Activated CD8-positive, alpha-beta memory T cell treated with anti-CD3 and anti-CD28 coated beads, Interleukin-2, amount 50 U/mL, for 4 hours (primary cell): ENCODE data around the gene POU6F2.

Source experiments
- DNase-seq: peaks from one replicate; pipeline ENCODE4 v3.0.0-alpha.2; 2020

POU6F2 gene

DNA sequence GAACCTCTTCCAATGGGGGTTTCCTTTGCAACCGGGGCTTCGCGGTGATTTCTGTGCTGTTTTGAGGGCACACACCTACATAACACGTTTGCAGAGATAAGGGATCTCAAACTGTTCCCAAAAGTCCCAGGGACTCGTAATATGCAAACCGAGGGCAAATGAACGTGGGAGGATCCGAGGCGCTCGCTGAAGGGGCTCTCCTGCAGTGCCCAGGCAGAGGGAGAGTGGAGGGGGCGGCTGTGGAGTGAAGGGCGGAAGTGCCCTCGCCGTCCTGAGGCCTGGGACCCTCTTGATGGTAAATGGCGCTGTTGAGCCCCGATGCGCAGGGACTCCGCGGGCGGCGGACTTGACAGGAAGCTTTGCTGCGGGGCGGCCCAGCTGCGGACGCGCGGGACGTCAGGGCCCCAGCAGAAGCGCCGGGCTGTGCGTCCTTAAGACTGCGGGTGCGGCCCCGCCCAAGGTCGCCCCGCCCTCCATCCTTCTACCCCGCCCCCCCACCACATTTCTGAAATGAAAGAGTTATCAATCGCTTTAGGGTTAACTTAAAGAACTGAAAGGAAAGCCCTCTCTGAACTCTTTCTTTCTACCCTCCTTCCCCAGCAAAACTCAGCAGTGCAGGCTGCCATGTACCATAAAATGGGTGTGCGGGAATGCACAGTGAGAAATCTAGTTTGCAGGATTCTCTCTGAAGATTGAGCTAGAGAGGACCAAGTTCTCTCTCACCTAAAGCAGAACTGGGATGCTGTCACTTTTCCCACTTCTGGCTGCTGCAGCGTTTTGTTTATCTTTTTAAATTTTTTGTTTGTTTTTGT, 436.7 kb downstream of the POU6F2 start:
- DNase-seq, result peak; percentile 26

DNA sequence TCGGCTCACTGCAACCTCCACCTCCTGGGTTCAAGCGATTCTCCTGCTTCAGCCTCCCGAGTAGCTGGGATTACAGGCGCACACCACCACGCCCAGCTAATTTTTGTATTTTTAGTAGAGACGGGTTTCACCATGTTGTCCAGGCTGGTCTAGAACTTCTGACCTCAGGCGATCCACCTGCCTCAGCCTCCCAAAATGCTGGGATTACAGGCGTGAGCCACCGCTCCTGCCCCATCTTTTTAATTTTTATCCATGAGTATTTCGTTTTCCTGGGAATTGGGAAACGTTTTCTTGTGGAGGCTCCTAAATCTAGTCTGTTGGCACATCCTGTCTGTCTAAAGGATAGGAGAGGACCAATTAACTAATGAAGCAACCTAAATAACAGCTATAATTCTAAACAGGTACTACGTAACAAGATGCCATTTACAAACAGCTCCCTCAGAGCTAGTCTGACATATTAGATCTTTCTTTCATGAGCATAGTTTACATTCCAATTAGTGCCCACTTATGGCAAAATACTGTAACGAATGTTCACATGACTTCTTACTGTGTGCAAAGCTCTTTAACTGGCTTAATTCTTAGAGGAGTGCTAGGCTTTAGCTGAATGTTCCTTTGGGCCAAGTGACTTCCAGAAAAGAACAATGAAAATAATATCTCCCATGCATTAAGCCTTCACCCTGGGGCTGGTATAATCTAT, 437.5 kb downstream of the POU6F2 start:
- DNase-seq, result no peak

GRCh38 chr7:39416866-39417265, 439.2 kb downstream of the POU6F2 start:
- no peak for DNase-seq

DNA sequence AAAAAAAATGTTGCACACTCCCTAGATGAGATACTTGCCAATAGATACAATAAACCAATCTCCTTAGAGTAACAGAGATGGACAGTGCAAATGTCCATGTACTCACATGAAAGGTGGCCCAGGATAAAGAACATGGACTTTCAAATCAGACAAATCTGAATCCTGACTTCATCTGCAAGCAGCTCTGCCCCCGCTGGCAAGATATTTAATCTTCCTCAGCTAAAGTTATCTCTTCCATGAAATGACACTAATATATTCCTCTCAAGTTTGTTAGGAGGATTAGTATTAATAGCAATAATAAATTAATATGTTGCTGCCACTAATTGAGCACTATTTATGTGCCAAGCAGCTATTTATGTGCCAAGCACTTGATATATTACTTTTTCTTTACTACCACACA, 439.9 kb downstream of the POU6F2 start:
- no peak for DNase-seq

GRCh38 chr7:39421251-39421650, 443.5 kb downstream of the POU6F2 start:
- no peak for DNase-seq

GRCh38 chr7:39421661-39422060, 444.0 kb downstream of the POU6F2 start:
- DNase-seq, result no peak

GRCh38 chr7:39428221-39428620, 450.5 kb downstream of the POU6F2 start:
- DNase-seq, result no peak

GRCh38 chr7:39429421-39429820, 451.7 kb downstream of the POU6F2 start:
- DNase-seq, result no peak

DNA sequence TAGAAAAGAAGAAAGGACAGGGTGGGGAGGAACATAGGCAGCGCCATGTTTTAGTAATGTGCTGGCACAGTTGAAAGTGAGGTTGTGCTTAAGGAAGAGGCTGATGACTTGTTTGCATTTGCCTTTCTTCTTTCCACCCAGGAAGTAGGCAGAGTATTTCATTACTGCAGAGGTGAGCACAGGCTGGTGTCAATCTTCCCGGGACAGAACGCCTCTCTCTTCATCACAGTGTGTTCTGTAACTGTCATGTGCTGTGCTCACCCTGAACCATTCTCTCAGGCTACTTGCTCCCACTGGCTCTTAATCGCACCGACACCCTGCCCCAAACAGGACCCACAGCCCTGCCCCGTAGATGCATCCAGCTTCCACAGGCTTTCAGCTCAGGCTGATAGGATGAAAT, 452.7 kb downstream of the POU6F2 start:
- DNase-seq, result no peak

DNA sequence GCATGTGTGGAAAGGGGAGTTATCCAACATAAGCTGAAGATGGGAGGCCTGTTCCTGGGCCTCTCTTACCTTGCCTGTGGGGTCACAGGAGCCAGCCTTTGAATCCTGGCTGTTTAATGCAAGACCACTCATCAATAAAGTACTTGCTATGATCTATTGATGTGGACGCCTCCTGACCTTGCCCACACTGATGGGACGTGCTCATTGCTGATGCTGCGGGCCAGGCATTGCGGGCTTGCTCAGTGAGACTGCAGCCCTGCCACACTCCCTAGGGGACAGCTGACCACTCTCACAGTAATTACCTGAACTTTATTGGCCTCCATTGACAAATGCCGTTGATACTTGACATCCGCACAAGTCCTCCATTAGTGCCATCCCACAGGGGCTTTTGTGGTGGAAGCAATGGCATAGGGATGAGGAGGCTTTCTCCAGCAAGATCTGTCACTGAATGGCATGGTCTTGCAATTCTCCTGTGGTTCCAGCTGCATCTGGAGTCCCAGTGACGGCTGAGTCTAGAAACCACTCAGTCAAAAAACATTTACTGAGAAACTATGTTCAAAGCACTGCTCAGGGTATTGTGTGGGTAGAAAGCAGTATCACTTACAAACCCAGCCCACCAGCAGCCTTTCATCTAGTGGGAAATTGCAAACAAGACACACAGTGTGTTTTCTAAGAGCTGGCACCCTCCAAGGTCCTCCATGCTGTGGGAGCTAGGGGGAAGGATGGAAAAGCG, 453.4 kb downstream of the POU6F2 start:
- DNase-seq, result no peak

DNA sequence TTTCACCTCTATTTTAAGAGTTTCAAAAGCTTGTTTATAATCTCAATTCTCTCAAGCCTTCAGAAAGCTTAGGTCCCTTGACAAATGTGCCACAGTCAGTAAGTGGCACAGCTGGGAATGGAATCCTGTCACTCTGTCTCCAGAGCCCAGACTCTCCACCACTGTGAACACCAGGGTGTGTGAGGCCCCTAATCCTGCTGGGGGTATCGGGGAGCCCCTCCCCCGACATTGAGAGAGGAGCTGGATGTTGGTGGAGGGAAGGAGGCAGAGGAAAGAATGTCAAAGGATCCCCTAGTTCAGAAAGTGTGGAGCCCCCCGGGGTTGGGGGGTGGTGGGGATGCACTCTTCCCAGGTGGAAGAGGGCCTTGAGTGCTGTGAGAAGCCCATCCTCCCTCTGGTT, 454.7 kb downstream of the POU6F2 start:
- no peak for DNase-seq

GRCh38 chr7:39432807-39433416, 455.2 kb downstream of the POU6F2 start:
- no peak for DNase-seq

DNA sequence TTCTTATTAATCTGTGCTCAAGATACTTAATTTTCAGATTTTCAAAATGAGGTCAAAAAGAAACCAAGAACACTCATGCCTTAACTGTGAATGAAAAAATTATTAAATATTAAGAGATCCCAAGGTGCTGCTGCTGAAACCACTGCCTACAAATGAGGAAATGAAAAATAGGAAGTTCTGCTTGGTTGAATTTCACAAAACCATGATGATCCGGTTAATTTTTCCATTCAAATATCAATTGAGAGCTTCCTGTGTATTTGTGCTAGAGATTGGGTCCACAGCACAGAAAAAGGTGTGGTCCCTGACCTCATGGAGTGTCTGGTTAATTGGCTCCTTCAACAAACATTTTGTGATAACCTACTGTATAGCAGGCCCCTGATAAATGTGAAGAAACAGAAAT, 455.8 kb downstream of the POU6F2 start:
- DNase-seq, result no peak

GRCh38 chr7:39434012-39434411, 456.3 kb downstream of the POU6F2 start:
- DNase-seq, result no peak

GRCh38 chr7:39446546-39446945, 468.8 kb downstream of the POU6F2 start:
- no peak for DNase-seq

- no peak for DNase-seq
Observed at GRCh38 chr7:39451901-39452300, 474.2 kb downstream of the POU6F2 start.

GRCh38 chr7:39453743-39454355, 476.1 kb downstream of the POU6F2 start:
- peak; percentile 34 for DNase-seq

GRCh38 chr7:39458061-39458745, 480.5 kb downstream of the POU6F2 start:
- no peak for DNase-seq

GRCh38 chr7:39459636-39460035, 481.9 kb downstream of the POU6F2 start:
- no peak for DNase-seq

GRCh38 chr7:39460486-39460885, 482.8 kb downstream of the POU6F2 start:
- DNase-seq, result no peak

GRCh38 chr7:39461263-39461820, 483.6 kb downstream of the POU6F2 start:
- no peak for DNase-seq

DNA sequence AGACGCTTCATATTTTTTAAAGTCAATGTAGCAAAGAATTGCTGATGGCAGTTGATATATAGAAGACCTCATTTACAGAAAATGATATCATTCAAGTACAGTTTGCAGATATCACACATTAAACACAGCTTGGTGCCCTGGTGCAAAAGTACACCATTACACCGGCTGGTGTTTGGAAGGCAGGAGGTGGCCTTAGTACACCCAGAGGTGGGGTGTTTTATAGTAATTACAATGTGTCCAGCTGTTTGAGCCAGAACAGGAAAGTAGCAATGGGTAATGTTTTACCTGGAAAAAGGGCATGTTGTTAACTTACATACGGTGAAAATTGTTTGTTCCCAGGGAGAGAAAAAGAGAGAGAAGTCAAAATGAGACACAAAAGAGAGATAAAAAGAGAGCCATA, 485.5 kb downstream of the POU6F2 start:
- no peak for DNase-seq
